ENCODE data around the gene TMEM51.
"Not testable (repeated sequence)": the region's sequence is repeated elsewhere in the genome, so short reads cannot be mapped to it uniquely, and the experiment has no call there.

The TMEM51 gene

GRCh38 chr1:15154480-15155036, 1.0 kb downstream of the TMEM51 start:
- no peak for DNase-seq (ENCODE audit: low read depth)

DNA sequence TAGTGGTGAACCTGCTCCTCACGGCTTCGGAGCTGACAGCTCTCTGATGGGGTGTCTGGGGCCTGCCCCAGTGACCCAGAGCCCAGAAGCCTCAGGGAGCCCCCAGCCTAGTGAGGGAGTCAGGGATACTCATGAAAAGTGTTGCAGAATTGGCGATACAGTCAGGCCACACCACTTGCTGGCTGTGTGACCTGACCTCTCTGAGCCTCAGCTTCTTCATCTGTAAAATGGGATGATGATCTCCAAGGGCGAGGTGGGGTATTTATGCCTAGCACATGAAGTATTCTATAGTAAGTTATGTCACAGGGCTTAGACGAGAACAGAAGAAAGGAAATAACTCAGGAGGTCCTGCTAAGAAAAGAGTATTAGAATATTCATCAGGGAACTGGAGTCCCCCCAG, 1.6 kb downstream of the TMEM51 start:
- DNase-seq (ENCODE audit: low read depth) = no peak

GRCh38 chr1:15155888-15156741, 2.6 kb downstream of the TMEM51 start:
- DNase-seq (ENCODE audit: low read depth) = no peak

- DNase-seq (ENCODE audit: low read depth) = no peak
Measured at GRCh38 chr1:15156807-15157380, 3.3 kb downstream of the TMEM51 start.

- DNase-seq (ENCODE audit: low read depth) = no peak
Measured at GRCh38 chr1:15157524-15158399, 4.2 kb downstream of the TMEM51 start.

DNA sequence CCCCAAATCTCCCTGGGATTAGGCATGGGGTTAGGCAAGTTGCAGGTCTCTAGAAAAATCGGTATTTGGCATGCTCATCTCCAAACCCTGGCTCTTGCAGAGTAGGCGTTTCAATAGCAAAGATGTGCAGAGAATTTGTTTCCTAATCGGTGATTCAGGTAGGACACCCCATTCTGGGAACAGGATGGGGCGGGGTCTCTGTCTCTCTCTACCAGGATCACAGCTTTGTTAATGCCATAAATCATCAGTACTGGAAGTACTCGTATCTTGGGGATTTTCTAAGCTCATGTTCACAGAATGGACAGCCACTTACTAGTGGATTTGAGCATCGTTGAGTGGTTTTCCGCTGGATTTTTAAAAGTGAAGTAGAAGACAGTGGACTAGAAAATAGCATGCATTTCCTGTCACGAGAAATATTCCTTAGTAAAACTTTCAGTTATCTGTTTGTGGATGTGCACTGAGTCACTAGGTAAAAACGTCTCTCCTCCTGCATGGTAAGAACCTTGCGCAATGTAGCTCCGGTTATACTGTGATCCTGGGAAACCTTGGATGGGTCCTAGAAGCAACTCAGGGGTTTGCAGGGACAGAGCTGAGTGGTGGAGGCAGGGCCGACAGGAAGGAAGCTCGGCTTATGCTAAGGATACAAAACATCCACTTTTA, 5.1 kb downstream of the TMEM51 start:
- DNase-seq (ENCODE audit: low read depth) = no peak

- DNase-seq (ENCODE audit: low read depth) = no peak
Measured at GRCh38 chr1:15159166-15159555, 5.6 kb downstream of the TMEM51 start.

DNA sequence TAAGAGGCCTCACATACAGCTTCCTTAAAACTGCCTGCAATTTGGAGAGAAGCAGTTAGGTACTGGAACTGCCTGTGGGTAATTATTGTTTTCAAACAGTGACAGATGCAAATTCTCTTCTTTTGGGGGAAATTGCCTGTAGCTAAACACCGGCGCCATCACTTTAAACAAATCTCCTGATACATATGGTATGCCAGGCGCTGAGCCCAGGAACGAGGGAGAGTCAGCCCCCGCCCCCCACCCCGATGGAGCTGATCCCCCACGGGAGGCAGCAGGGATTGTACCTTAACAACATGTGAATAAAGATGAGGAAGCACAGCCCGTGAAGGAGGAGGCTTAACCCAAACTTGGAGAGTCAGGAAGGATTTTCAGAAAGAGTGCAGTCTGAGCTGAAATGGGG, 7.1 kb downstream of the TMEM51 start:
- no peak for DNase-seq (ENCODE audit: low read depth)

GRCh38 chr1:15167386-15167785, 13.8 kb downstream of the TMEM51 start:
- DNase-seq (ENCODE audit: low read depth) = no peak

- no peak for DNase-seq (ENCODE audit: low read depth)
Measured at GRCh38 chr1:15168479-15168878, 14.9 kb downstream of the TMEM51 start.

GRCh38 chr1:15170071-15170470, 16.5 kb downstream of the TMEM51 start:
- no peak for DNase-seq (ENCODE audit: low read depth)

DNA sequence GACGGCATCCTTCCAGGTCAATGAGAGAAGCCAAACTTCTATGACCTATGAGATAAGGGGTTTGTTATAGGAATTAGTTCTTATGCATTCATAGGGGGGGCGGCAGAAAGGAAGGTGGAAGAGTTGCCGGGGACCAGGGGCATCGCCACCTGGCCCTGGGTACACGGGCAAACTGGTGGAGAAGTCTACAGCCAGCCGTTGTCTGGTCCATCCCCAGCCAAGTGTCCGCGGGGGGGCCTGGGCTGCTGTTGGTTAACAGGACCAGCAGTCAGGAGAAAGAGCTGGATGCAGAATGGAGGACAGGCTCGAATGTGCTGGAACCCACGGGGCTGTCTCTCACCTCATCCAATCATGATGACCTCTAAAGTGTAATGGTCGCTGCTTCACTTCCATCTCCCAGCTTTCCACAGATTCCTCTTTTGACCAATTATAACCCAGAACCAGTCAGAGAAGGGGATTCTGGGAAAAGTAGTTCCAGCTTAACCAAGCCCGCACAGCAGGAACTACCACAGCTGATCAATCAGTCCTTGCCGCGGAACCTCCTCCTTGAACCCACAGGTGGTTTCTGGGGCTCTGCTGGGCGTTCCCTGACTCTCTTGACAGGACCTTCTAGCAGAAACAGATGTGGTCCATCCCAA, 17.8 kb downstream of the TMEM51 start:
- no peak for DNase-seq (ENCODE audit: low read depth)

DNA sequence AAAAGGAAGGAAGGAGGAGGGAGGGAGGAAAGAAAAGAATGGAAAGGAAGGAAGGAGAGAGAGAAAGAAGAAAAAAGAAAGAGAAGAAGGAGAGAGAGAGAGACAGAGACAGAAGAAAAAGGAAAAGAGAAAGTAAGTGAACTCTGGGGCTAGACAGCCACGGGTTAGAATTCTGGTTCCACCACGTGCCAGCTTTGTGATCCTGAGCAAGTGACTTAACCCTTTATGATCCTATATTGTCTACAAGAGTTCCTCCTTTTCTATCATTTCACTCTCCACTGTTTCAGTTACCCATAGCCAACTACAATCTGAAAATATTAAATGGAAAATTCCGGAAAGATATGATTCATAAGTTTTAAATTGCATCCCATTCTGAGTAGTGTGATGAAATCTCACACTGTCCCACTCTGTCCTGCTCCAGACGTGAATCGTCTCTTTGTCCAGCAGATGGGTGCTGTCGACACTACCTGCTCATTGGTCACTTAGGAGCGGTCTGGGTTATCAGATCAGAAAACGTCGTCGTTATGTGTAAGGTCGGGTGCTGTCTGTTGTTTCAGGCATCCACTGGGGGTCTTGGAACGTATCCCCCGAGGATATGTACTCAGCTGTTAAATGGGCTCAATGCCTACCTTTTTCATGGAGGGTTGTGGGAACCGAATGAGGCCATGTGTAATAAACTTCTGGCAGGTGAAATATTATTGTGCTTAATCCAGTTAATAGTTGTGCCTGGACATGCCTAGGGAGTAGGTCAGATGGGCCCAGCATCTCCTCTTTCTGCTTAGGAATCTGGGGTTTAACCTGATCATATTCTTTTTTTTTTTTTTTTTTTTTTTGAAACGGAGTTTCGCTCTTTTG, 19.1 kb downstream of the TMEM51 start:
- no peak for DNase-seq (ENCODE audit: low read depth)

DNA sequence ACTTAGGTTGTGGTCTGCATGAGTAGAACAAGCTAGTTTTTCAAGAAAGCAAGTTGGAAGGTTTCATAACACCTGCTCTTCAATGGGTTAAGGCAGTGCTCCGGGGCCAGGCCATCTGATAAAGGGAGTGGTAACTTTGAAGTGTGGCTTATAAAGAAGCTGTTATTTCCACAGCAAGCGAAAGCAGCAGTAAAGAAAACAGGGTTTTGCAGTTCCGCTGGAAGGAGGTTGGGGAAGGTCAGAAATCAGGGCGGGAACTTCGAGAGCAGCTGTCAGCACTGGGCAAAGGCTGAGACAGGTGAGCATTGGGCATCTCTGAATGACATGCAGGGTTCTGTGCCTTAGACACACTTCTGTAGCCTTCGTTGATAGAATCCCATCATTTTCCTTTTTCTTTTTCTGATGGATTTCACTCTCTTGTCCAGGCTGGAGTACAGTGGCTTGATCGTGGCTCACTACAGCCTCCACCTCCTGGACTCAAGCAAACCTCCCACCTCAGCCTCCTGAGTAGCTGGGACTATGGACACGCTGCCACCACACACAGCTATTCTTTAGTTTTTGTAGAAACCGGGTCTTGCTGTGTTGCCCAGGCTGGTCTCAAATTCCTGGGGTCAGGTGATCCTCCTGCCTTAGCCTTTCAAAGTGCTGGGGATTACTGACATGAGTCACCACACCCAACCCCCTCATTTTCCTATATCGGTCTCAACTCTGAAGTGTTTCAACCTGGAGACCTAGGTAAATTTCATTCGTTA, 20.5 kb downstream of the TMEM51 start:
- DNase-seq (ENCODE audit: low read depth) = no peak

- DNase-seq (ENCODE audit: low read depth) = no peak
Measured at GRCh38 chr1:15174615-15174983, 21.1 kb downstream of the TMEM51 start.

DNA sequence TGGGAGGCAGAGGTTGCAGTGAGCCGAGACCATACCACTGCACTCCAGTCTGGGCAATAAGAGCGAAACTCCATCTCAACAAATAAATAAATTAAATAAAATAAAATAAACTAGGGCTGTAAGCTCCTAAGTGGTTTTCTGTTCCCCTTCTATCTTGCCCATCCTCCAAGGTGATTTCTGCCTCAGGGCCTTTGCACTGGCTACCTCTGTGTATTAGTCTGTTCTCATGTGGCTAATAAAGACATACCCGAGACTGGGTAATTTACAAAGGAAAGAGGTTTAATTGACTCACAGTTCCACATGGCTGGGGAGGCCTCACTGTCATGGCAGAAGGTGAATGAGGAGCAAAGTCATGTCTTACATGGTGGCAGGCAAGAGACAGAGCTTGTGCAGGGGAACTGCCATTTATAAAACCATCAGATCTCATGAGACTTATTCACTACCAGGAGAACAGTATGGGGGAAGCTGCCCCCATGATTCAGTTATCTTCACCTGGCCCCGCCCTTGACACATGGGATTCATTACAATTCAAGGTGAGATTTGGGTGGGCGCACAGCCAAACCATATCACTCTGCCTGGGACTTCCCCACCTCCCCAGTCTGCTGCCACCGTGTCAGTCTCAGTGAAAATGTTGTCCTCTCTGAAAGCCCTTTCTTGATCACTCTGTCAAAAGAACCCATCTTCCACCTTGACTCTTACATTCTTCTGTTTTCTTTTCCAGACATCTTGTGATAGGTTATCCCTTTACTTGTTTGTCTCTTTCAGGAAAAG, 22.0 kb downstream of the TMEM51 start:
- not testable (repeated sequence) for DNase-seq (ENCODE audit: low read depth)

DNA sequence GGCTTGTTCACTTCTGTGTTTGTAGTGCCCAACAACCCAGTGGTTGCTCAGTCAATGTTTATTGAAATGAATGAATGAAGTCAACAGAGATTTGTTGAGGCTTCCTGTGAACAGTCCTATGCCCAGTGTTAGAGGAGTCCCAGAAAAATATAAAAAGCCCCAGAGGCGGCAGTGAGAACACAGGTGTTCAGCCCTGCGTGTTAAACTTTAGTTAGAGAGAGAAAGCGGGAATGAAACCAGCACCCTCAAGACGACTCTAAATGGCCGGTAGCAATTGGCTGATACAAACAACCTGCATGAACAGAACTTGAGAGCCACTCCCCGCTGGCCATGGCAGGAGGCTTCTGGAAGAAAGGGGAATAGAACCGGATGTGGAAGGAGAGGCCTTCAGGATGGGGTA, 22.6 kb downstream of the TMEM51 start:
- no peak for DNase-seq (ENCODE audit: low read depth)

GRCh38 chr1:15176898-15177665, 23.5 kb downstream of the TMEM51 start:
- no peak for DNase-seq (ENCODE audit: low read depth)
